NT2/D1 (cell line): ENCODE data around the gene CCL4.

ENCODE experiments used
- DNase-seq: peaks from one replicate; pipeline ENCODE4 v3.0.0-alpha.2; 2011; ENCODE audit warnings: low read depth, low spot score
- H3K27me3 ChIP-seq: 2 replicates; pipeline ENCODE4 v1.6.0; 2011; ENCODE audit warnings: mild to moderate bottlenecking; ENCODE audit not compliant: insufficient read length, insufficient read depth
- H3K36me3 ChIP-seq: 2 replicates; pipeline ENCODE4 v1.6.1; 2011; ENCODE audit warnings: mild to moderate bottlenecking, low read length, mixed read lengths; ENCODE audit not compliant: insufficient read depth, insufficient read length
- H3K4me1 ChIP-seq: 2 replicates; pipeline ENCODE4 v1.5.1; 2011; ENCODE audit not compliant: insufficient read depth, insufficient read length
- H3K4me3 ChIP-seq: 2 replicates; pipeline ENCODE4 v1.5.1; 2011; ENCODE audit warnings: low read depth; ENCODE audit not compliant: insufficient read length
- H3K9ac ChIP-seq: 2 replicates; pipeline ENCODE4 v1.6.0; 2011; ENCODE audit warnings: low read depth; ENCODE audit not compliant: insufficient read length
- H3K9me3 ChIP-seq: 2 replicates; pipeline ENCODE4 v1.5.1; 2011; ENCODE audit warnings: mild to moderate bottlenecking, low read length; ENCODE audit not compliant: insufficient read depth
- SUZ12 ChIP-seq: IDR thresholded peaks from 2 replicates; pipeline ENCODE4 v1.6.1; 2011; ENCODE audit not compliant: insufficient read length, insufficient read depth; ENCODE audit errors: extremely low read depth
- YY1 ChIP-seq: IDR thresholded peaks from 2 replicates; pipeline ENCODE4 v1.6.1; 2011; ENCODE audit not compliant: insufficient read length, insufficient read depth
- ZNF274 ChIP-seq: IDR thresholded peaks from 2 replicates; pipeline ENCODE4 v1.6.1; 2011; ENCODE audit warnings: mild to moderate bottlenecking, low read depth, low read length

The CCL4 gene

DNA sequence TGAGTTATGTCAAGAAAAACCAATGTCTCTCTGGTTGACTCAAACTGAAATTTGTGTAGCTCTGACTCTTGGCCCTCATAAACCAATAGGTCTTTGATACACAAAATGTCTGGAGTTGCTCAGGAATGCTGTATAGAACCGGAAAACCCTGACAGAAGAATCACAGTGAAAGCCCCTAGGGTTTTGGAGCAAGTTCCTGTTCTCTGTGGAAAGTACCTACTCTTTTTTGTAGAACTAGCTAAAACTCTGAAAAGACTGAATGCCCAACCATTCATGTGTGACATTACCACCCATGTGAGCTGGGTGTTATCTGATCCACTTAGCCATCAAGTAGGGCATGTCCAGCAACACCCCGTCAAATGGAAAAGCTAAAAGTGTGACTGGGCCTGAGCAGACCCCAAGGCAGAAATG, 28.8 kb downstream of the CCL4 start:
- H3K4me1 ChIP-seq: no peaks in the 10 kb centered on the region
- H3K27me3 ChIP-seq: no peaks in the 10 kb centered on the region
- no peaks in the 10 kb centered on the region for H3K36me3 ChIP-seq
- DNase-seq: no peak
- no peak for TF ChIP-seq SUZ12
- TF ChIP-seq ZNF274: no peak
- no peak for TF ChIP-seq YY1
- no peak overlapping the region for H3K9ac ChIP-seq
- no peaks in the 10 kb centered on the region for H3K9me3 ChIP-seq
- no peak overlapping the region for H3K4me3 ChIP-seq

DNA sequence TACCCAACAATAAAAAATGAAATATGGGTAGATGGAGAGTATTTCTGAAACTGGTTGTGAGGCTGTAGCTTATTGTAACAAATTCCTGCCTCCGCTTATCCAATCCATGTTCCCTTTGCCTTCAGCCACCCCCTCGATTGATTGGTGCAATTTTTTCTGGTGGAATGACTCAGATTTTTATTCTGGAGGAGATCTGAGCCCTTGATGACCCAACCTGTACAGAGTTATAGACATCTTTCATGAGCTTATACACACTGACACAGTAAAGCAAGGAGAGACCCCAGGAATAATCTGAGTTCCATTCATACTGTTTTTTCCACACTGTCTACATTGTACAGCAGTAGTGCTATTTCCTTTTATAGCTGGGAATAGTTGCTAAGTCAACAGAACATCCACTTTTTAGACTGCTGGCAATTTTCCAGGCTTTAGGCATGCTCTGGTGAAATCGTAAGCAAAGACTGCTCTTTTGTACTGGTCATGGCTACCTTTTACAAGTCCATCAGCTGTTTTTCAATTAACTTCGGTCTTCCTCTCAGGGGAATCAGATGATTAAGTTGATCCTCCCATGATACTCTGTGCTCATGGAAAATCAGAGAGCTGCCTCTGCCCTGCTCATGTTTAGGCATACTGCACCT, 30.1 kb downstream of the CCL4 start:
- no peak for DNase-seq

DNA sequence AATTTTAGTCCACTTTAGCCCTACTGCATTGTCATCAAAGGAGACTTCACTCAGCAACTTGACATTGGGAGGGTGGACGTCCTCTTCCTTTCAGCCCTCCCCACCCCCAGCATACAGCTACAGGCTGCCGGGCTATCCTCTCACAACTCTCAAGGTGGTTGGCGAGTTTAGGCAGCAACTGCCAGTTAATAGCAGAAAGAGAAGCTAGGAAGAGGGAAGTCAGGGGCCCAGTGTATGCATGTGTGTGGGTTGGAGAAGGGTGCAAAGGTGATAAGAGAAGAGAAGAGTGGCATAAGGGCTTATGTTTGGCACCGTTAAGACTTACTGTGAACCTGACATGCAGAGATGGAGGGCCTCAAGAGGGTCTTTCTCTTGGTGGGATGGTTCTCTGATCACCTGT, 31.8 kb downstream of the CCL4 start:
- H3K9ac ChIP-seq: no peak overlapping the region
- TF ChIP-seq YY1 (no peak), ZNF274 (no peak), SUZ12 (no peak)

More for the DNA sequence above, 30.1 kb downstream of the CCL4 start:
- Histone ChIP-seq H3K4me3 (no peak overlapping the region), H3K4me1 (no peaks in the 10 kb centered on the region), H3K36me3 (no peaks in the 10 kb centered on the region), H3K9me3 (no peaks in the 10 kb centered on the region), H3K9ac (no peak overlapping the region), H3K27me3 (no peaks in the 10 kb centered on the region)
- no peak for TF ChIP-seq SUZ12
- no peak for TF ChIP-seq YY1
- TF ChIP-seq ZNF274: no peak

DNA sequence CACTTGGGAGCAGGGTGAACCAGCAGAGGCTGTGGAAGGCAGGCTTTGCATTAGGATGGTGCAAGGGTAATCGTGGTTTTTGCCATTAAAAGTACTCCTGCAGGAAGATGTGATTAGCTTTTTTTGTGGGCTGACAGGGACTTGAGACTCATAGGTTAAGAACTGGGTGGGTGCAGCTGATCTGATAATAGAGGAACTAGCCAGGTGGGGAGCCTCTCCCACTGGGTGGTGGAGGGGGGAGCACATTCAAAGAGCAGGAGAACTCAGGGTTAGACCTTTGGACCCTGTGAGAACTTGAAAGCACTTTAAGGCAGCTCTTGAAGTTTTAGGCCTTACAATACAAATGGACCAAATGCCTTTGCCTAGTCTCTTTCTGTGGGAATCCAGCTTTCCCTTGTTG, 32.4 kb downstream of the CCL4 start:
- no peaks in the 10 kb centered on the region for H3K9me3 ChIP-seq
- H3K4me3 ChIP-seq: no peak overlapping the region
- no peak overlapping the region for H3K9ac ChIP-seq
- no peak for DNase-seq
- no peaks in the 10 kb centered on the region for H3K36me3 ChIP-seq
- no peaks in the 10 kb centered on the region for H3K27me3 ChIP-seq
- H3K4me1 ChIP-seq: no peaks in the 10 kb centered on the region
- TF ChIP-seq YY1 (no peak), ZNF274 (no peak), SUZ12 (no peak)

More for the DNA sequence above, 31.8 kb downstream of the CCL4 start:
- DNase-seq: no peak
- Histone ChIP-seq H3K4me1 (no peaks in the 10 kb centered on the region), H3K9me3 (no peaks in the 10 kb centered on the region), H3K27me3 (no peaks in the 10 kb centered on the region), H3K36me3 (no peaks in the 10 kb centered on the region), H3K4me3 (no peak overlapping the region)

- Histone ChIP-seq H3K9me3 (no peaks in the 10 kb centered on the region), H3K36me3 (no peaks in the 10 kb centered on the region), H3K27me3 (no peaks in the 10 kb centered on the region), H3K4me1 (no peaks in the 10 kb centered on the region), H3K9ac (no peak overlapping the region), H3K4me3 (no peak overlapping the region)
- DNase-seq: no peak
- TF ChIP-seq YY1 (no peak), ZNF274 (no peak), SUZ12 (no peak)
Observed at GRCh38 chr17:36136439-36136838, 32.8 kb downstream of the CCL4 start.

DNA sequence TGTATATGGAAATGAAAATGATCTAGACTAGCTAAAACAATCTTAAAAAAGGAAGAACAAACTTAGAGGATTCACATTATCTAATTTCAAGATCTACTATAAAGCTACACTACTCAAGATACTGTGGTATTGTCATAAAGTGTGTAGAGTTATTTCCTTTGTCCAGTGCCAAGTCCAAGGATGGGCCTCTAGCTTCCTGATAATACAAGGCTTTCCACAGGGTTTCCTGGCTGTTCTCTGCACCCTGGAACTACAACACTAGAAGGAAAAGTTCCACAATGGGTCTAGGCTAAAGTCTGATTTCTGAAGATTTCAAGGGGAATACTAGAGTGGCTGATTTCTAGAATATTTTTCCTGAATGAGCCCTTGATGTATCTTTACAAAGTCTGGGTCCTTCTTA, 38.6 kb downstream of the CCL4 start:
- Histone ChIP-seq H3K36me3 (no peaks in the 10 kb centered on the region), H3K9me3 (no peaks in the 10 kb centered on the region), H3K27me3 (no peaks in the 10 kb centered on the region), H3K4me1 (no peaks in the 10 kb centered on the region), H3K9ac (no peak overlapping the region), H3K4me3 (no peak overlapping the region)
- no peak for TF ChIP-seq YY1
- TF ChIP-seq SUZ12: no peak
- TF ChIP-seq ZNF274: no peak
- no peak for DNase-seq

DNA sequence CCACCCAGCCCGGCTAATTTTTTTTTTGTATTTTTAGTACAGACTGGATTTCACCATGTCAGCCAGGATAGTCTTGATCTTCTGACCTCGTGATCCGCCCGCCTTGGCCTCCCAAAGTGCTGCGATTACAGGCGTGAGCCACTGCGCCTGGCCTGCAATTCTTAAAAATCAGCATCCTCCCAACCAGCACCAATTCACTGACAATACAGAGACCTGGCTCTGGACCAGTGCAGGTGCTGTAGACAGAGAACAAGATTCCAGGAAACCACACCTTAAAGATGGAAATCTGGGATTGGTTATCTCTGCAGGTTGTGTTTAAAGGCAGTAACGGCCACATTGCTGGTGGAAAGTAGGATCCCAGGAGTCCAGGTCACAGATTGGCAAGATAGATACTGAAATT, 39.2 kb downstream of the CCL4 start:
- TF ChIP-seq SUZ12 (no peak), YY1 (no peak), ZNF274 (no peak)
- Histone ChIP-seq H3K36me3 (no peaks in the 10 kb centered on the region), H3K9me3 (no peaks in the 10 kb centered on the region), H3K4me1 (no peaks in the 10 kb centered on the region), H3K9ac (no peak overlapping the region), H3K27me3 (no peaks in the 10 kb centered on the region), H3K4me3 (no peak overlapping the region)
- DNase-seq: no peak

DNA sequence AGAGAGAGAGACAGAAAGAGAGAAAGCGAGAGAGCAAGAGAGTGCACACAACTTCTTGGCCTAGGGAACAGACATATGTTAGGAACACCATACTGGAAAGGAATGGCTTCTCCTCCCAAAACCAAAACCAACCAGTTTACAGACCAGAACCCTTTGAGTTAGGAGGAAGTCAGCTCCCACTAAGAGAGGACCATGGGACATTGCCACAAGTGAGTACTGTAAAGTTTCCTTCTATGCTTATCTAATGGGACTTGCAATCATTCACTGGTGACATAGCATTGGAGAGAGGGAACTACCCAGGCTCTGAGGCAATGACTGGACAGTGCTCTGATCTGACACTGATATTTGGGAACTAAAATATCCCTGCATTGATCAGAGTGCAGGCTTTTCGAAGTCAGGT, 40.4 kb downstream of the CCL4 start:
- no peak for TF ChIP-seq SUZ12
- Histone ChIP-seq H3K9ac (no peak overlapping the region), H3K9me3 (no peaks in the 10 kb centered on the region), H3K27me3 (no peaks in the 10 kb centered on the region), H3K4me3 (no peak overlapping the region), H3K36me3 (no peaks in the 10 kb centered on the region), H3K4me1 (no peaks in the 10 kb centered on the region)
- DNase-seq: no peak
